ENCODE results near the gene GRK5. TPM values are rescaled to one million over a fixed set of nuclear protein-coding genes. Genes with fewer than 3 reads are reported as not detected.

Gene GRK5
- total RNA-seq, 1 experiment from 2014 or later = 29.0 TPM

GRCh38 chr10:119203006-119203405, 4.4 kb upstream of the GRK5 start:
- Histone ChIP-seq H3K9me3 (ENCODE audit: control insufficient read depth, insufficient read depth, low read depth, low read length) (no peaks in the 10 kb centered on the region), H3K36me3 (ENCODE audit: control insufficient read depth, insufficient read depth, low read length) (no peaks in the 10 kb centered on the region), H3K27me3 (ENCODE audit: control insufficient read depth, insufficient read depth, low read length) (no peaks in the 10 kb centered on the region), H3K4me1 (ENCODE audit: control insufficient read depth, insufficient read depth, low read length) (peaks cover 16% of the 10 kb centered on the region), H3K4me3 (ENCODE audit: low read depth in 2 of 2, low read length in 2 of 2) (no peak overlapping the region), H3K27ac (ENCODE audit: low read length) (no peak overlapping the region)
- ChIA-PET CTCF (interaction anchor here (1.3 kb wide), 1 partner anchor 242 kb away, joined by 4 read pairs; no protein-coding TSS in a partner anchor), POLR2A (interaction anchor here (0.6 kb wide), 1 partner anchor 208 kb away, joined by 3 read pairs; no protein-coding TSS in a partner anchor)
- DNase-seq (ENCODE audit: low read depth, low spot score) = no peak
- intact Hi-C loops (cut with micrococcal nuclease; ENCODE audit: unreplicated experiment) = loop anchor here (5.0 kb wide), 1 partner anchor 334 kb away; no protein-coding TSS in a partner anchor
- in situ Hi-C loops (cut with HindIII; ENCODE audit: low pct_unique_long_range_greater_than_20kb, low sequenced_read_pairs) = no loop called here
- TF ChIP-seq TCF7L2 (IDR thresholded peaks at IDR 0.05; ENCODE audit: low read depth, low read length) (no peak), REST (IDR thresholded peaks at IDR 0.05; ENCODE audit: insufficient read depth in 1 of 2, low read depth in 2 of 2, low read length in 1 of 2) (no peak), SIN3A (IDR thresholded peaks at IDR 0.05; ENCODE audit: borderline replicate concordance, insufficient read depth, low read depth, low read length) (no peak), CTCF (IDR thresholded peaks at IDR 0.05) (no peak), POLR2AphosphoS5 (IDR thresholded peaks at IDR 0.05; ENCODE audit: low read depth, low read length) (no peak)
- BruUV-seq (replicated peaks) = no TSS peak
- no peak for ATAC-seq

GRCh38 chr10:119205894-119206602, 1.3 kb upstream of the GRK5 start:
- DNase-seq (ENCODE audit: low read depth, low spot score) = no peak
- Histone ChIP-seq H3K27me3 (ENCODE audit: control insufficient read depth, insufficient read depth, low read length) (no peaks in the 10 kb centered on the region), H3K9me3 (ENCODE audit: control insufficient read depth, insufficient read depth, low read depth, low read length) (no peaks in the 10 kb centered on the region), H3K4me1 (ENCODE audit: control insufficient read depth, insufficient read depth, low read length) (peaks cover 29% of the 10 kb centered on the region), H3K27ac (ENCODE audit: low read length) (peak overlapping the region; percentile 90), H3K36me3 (ENCODE audit: control insufficient read depth, insufficient read depth, low read length) (no peaks in the 10 kb centered on the region), H3K4me3 (ENCODE audit: low read depth in 2 of 2, low read length in 2 of 2) (peak overlapping the region; percentile 52 to 80)
- TF ChIP-seq POLR2AphosphoS5 (IDR thresholded peaks at IDR 0.05; ENCODE audit: low read depth, low read length) = peak; percentile 28; the same call in 1 of the 2 replicates
- no peak for TF ChIP-seq TCF7L2 (IDR thresholded peaks at IDR 0.05; ENCODE audit: low read depth, low read length)
- TF ChIP-seq CTCF (IDR thresholded peaks at IDR 0.05) = no peak
- TF ChIP-seq SIN3A (IDR thresholded peaks at IDR 0.05; ENCODE audit: borderline replicate concordance, insufficient read depth, low read depth, low read length) = no peak
- BruUV-seq (replicated peaks) = TSS peak; percentile 95
- ChIA-PET CTCF (interaction anchor here (0.6 to 1.4 kb wide), 9 partner anchors 36 to 284 kb away, joined by 3 to 20 read pairs (median 3); no protein-coding TSS in a partner anchor), POLR2A (no interaction called here)
- in situ Hi-C loops (cut with HindIII; ENCODE audit: low pct_unique_long_range_greater_than_20kb, low sequenced_read_pairs) (no loop called here), intact Hi-C loops (cut with micrococcal nuclease; ENCODE audit: unreplicated experiment) (loop anchor here (2.0 to 5.0 kb wide), 3 partner anchors 46 to 211 kb away; no protein-coding TSS in a partner anchor)
- peak; percentile 24 for ATAC-seq

Data from Panc1 (cell line).